NCI-H2196 treated with DMSO at 0.1 percent for 48 hours (cell line): ENCODE data around the gene RAB17.
"Not testable (repeated sequence)": the region's sequence is repeated elsewhere in the genome, so short reads cannot be mapped to it uniquely, and the experiment has no call there.

ENCODE experiments used
- DNase-seq: peaks from one replicate; lab custom pipeline; 2025; ENCODE audit not compliant: unreplicated experiment; lab: John Stamatoyannopoulos, UW

The RAB17 gene

DNA sequence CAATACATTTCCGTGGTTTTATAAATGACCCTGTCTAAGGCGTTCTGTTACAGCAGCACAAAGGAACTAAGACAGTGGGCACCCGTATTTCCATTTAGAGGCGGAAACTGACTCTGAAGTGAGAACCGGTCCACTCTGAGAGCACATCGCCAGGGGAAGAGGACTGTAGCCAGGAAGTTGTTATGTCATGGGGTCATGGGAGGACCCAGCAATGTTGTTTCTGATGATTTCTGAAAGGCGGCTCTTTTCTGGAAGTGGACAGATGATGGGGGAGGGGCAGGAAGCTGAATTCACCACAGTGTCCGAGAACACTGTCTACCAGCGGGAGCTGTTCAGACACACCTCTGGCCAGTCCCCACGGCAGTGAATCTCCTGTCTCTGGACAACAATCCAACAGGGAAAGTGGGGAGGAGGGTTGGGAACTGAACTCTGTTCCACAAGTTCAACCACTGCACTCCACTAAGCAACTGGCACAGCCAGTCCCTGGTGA lies 34.7 kb upstream of the RAB17 start:
- no peak for DNase-seq

DNA sequence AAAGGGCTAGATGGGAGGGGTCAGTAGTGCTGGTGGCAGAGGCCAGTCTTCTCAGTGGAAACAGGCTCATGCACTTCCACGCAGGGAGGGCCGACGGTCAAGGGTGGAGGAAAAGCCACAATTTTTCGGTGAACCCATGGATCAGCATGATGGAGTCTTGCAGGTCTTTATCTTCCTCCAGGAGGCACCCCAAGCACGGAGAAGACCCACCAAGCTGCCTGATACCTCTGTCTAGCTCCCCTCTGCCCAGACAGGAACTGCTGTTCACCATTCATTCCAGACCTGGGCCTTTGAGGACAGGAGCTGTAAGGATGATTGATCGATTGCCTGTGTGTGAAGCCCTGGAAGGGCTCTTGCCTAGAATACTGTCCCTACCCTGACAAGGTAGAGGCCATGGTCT lies 34.0 kb upstream of the RAB17 start:
- DNase-seq, result no peak

DNA sequence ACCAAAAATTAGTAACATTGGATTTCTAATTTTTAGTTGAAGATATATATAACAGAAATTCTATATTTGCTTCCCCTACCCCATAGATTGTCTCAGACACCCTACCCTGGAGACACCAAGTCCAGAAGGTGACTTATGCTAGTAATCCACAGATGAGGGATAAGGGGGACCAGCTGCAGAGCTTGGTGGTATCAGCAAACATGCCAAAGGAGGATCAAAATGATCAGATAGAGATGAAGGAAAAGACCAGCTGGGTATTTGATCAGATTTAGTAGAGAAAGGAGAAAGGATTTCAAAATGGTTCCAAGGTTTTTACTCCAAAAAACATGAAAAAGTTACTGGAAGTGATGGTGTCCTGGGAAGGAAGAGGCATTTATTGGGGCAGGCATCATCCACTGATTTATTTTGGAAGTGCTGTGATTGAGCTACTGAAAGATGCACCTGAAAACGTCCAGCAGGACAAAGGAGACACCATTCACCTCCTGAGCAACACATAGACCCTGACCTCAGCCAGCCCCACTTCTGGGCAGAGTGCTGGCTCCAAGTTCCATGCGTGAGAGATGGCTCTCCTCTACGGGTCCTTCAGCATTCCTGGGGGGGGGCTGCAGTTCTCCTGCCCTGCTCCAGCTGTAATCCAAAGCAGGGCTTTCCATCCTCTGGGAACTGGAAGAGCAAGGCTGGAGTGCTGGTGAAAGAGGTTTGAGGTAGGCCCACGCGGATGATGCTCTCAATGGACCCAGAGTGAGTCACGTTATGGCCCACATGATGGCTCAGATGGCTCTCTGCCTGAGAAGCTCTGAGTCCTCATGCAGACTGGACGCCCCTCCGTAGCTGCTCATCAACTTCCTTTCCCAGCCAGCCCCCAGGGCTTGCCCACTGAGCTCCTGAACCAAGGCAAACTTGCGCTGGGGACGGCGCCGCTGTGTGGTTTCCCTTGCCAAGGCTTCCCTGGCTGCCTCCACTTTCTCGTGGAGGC lies 33.2 kb upstream of the RAB17 start:
- no peak for DNase-seq

DNA sequence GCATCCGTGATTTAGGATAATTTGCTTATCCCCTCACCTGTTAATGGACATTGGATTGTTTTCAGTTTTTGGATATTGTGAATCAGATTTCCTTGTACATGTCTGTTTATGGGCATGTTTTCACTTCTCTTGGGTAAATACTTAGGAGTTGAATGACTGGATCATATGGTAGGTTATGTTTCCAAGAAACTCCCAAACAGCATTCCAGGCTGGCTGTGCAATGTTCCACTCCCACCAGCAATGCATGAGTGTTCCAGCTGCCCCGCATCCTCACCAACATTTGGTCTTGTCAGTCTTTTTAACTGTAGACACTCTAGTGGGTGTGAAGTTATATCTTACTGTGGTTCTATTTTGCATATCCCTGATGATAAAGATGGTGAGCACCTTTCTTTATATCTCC lies 27.9 kb upstream of the RAB17 start:
- no peak for DNase-seq

DNA sequence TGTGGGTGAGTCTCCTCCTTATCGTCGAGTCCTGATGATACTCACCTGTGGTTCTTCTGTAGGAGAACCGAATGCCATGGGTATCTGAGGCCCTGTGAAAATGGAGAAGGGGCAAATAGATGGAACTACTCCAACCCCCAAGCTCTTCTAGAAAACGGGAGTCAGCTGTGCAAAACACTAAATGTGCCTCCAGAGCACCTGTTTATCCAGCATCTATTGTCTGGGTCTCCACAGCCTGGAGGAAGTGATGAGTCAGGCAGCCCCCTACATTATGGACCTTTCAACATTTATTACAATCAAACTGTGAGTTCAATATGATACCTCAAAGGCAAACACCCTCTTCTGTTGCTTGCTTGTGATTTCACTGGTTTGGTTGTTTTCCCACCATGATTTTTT lies 27.1 kb upstream of the RAB17 start:
- no peak for DNase-seq

DNA sequence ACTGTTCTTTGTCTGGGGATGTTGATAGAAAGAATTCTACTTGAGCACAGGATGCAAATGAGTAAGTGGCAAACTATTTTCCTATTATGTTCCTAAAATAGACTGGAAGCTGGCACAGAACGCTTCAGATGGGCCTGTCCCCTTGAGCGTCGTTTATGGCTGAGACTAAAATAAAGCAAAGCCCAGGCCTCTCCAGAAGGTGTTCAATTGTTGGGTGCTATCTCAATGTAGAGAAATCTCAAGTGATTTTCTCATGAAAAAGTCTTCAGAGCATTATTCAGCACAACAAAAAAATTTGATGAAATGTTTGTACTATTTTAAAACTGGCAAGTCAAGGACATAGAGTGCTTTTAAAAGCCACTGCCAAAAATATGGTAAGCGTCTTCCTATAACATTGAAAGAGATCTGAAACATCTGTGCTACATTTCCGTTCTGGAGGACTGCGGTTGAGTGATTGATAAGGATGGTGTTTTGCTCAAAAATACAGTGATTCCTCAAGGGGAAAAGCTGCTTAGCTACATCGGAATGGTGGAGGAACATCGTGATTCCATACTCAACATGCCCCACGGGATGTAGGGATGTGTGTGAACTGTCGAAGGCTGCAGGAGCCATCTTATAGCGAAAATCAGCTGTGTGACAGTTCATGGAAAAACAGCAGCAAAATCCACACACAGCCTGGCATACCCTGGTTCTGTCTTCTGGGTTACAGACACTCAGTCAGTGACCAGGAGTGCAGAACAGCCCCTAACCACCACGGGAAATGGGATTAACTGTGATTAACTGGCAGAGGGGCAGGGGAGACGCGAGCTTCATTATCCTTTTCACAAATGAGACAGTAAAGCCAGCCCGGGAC lies 26.4 kb upstream of the RAB17 start:
- no peak for DNase-seq

DNA sequence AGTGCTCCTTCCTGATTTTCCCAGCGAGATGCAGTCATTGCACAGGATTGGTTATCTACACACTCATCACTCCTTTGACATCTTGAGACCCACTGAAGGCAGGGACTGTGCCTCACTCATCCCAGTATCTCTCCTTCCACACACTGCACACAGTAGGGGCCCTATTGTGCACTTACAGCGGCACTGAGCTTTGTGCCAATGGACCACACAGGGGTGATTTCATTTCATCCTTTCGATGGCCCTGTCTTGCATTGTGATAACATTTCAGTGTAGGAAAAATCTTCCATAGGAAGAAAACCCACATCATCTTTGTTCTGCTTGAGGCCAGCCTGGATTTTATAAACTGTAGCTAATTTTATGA lies 25.8 kb upstream of the RAB17 start:
- DNase-seq, result no peak

DNA sequence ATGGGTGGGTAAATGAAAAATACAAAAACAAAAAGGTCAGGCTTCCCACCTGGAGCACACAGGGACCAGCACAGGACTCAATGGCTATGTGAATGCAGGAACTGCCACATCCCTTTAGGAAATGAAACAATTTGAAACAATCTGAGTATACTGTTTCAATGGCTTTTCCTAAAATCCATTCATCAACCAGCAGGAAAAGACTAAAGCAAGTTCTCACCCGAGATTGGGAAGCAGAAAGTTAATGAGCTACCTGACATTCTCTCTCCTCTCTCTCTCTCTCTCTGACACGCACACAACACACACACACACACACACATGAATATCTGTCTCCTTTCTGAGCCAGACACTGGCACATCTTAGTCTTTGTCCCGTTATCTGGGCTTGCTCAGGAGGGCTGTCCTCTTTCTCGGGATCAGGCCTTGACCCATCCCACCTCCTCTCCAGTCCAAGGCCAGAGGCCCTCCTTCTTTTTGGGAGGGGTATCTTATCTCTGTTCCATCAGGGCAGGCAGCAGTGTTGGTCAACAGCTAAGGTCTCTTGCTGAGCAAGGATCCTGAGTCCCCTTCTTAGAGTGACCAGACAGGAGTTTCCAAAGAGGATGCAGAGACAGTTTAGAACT lies 25.2 kb upstream of the RAB17 start:
- no peak for DNase-seq

DNA sequence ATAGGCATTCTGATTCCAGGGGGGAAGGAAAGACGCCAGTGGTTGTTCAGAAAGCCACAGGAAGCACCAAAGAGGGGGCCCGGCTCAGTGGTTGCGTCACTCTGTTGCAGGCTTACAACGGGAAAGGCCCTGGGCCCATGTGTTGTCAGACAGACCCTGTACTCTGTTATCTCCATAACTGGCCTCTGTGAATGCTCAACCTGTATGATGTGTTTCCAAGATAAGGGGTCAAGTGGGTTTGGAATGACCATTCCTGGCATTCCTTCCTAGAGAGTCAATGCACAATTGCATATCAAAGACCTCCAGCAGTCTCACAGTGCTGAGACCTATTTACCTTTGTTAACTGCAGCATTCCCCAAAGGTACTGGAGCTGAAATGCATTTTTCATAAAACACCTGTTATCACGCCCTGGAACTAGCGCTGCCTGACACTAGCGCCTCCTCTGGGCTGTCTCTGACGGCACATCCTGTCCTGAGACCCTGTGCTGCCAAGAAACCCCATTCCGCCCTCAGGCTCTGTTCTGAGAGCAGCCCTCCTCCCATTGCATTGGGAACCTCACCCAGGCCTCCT lies 23.7 kb upstream of the RAB17 start:
- DNase-seq, result peak; percentile 41

DNA sequence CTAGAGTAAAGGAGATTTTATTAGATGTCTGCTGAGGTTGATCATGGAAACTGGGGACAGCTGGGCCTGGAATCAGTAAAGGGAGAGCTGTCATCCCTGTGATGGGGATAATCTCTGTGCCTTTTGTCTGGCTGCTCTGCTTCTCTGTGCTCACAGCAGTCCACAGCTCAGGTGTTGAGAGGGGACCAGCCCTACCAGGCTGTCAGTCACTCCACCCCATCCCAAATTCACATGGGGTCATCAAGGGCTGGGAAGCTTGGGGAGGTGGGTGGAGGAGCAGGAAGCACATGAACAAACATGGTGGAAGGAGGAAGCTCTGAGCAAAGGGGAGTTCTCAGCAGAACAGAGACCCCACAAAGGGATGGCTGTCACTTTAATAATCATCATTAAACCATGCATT lies 23.1 kb upstream of the RAB17 start:
- no peak for DNase-seq

DNA sequence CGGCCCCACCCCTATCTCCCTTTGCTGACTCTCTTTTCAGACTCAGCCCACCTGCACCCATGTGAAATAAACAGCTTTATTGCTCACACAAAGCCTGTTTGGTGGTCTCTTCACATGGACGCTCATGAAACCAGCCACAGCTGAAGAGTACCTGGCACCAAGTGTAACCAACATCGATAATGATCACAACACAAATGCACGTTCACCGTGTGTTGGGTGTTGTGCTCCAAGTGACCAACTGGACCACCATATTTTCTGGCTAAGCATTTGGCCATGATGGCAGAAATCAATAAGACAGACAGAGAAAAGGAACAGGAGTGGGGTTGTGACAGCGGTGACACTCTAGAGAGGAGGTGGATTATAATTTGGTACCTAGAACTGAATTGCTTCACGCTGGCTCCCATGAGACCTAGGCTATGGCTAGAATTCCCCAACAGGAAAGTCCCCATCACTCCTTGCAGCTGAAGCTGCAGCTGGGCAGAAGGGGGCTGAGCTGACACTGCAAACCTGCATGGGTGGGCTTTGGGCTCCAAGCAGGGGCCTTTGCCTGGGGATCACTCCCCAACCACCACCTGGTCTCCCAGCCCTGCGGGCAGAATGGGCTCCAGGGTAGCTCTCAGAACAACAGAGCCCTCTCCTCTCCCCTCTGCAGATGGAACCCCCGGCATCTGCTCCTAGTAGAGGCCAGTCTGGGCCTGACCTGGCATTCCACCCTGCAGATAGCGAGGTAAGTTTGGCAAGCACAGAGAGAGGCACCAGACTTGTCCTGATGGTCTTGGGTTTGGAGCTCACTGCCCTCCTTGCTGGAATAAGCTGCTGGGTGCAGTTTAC lies 22.2 kb upstream of the RAB17 start:
- no peak for DNase-seq

DNA sequence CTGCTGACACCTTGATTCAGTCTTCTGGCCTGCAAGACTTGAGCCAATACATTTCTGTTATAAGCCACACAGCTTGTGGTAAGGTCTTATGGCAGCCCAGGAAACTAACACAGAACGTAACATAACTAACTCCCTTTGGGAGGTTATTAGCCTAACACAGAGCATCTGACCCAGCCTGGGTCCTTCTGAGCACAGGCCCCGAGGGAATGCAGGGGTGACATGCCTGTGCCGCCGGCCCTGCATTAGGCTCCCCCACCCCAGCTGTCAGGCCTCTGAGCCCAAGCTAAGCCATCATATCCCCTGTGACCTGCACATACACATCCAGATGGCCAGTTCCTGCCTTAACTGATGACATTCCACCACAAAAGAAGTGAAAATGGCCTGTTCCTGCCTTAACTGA lies 16.0 kb upstream of the RAB17 start:
- not testable (repeated sequence) for DNase-seq

DNA sequence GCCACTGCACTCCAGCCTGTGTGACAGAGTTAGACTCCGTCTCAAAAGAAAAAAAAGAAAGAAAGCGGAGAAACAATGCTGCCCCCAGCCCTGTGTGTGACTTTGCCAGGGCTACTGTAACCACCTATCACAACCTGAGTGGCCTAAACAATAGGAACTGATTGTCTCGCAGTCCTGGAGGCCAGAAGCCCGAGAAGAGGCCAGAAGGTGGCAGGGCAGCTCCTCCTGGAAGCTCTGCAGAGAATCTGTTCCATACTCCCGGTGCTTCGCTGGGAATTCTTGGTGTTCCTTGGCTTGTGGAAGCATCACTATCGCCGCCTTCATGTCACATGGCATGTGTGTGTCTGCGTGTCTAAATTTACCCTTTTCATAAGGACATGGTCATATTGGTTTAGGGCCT lies 14.4 kb upstream of the RAB17 start:
- no peak for DNase-seq

DNA sequence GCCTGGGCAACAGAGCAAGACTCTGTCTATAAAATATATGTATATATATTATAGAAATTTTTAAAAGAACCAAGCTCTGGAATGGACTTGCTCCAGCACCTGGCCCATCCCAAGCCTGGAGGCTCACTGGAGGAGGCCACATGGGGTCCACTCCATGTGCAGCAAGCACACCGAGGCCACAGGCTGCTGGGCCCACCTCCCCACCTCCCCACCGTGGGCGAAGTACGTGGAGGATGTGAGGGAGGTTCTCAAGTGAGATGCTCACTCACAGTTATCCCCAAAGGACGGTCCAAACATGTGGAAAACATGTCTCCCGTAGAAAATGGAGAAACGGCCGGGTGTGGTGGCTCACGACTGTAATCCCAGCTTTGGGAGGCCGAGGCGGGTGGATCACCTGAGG lies 13.9 kb upstream of the RAB17 start:
- DNase-seq, result no peak

DNA sequence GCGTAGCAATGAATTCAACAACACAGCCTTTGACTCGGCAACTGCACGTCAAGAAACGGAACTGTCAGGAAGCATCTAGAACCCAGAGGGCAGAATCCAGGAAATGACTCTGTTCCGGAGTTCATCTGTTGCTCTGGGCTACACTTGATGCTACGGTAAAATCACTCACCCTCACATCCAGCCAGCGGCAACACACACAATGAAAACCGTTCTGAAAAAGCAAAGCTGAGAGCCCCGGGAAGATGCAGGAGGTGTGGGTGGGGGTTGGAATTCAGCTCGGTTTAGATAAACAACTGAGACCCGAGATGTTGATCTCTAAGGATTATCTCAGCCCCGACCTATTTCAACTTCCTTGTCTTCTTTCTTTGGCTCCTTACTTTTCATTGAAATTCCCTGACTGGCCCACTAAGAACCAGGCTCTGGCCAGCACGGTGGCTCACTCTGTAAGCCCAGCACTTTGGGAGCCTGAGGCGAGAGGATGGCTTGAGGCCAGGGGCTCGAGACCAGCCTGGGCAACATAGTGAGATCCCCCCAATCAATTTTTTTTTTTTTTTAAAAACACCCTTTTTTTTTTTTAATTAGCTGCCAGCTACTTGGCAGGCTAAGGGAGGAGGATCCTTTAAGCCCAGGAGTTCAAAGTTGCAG lies 13.3 kb upstream of the RAB17 start:
- DNase-seq, result no peak

DNA sequence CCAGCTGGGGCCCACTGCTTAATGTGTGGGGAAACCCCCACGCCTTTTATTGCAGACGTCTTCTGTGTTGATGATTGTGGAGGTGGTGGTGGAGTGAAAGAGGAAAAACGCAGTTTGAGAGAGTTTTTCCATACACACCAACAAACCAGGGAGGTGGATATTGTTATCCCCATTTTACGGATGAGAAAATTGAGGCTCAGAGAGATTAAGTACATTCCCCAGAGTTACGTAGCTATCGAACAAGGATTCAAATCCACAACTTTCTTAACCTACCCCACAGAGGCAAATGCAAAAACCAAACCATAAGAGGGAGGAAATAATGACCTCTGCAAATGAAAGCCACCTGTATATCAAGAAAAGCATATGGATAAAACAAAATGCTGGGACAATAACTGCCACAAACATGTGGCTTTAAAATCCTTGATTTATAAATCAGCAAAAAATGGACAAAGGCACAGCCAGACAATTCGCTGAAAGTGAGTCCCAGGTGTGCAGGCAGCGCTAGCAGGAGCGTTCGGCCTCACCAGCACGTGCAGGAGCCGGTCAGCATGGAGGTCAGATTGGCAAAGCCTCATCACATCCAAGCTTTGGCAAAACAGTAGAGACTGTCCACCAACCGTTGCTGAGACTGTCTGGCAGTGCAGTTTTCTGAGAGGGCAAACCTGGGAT lies 12.6 kb upstream of the RAB17 start:
- DNase-seq, result no peak

DNA sequence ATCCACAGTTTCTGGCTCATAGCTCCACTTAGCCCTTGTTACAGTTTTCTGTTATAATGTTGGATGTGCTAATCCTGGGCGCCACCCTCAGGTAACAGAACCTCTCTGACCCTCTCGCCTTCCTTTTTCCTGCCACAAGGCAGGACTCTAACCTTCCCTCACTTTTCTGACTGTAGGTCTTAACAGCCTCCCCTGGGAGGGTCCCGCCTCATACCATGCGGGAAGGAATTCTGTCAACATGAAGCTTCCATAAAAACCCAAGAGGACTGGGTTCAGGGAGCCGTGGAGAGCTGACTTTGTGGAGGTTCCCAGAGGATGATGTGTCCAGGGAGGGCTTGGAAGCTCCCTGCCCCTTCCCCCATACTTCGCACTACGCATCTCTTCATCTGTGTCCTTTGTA lies 11.9 kb upstream of the RAB17 start:
- DNase-seq, result no peak

DNA sequence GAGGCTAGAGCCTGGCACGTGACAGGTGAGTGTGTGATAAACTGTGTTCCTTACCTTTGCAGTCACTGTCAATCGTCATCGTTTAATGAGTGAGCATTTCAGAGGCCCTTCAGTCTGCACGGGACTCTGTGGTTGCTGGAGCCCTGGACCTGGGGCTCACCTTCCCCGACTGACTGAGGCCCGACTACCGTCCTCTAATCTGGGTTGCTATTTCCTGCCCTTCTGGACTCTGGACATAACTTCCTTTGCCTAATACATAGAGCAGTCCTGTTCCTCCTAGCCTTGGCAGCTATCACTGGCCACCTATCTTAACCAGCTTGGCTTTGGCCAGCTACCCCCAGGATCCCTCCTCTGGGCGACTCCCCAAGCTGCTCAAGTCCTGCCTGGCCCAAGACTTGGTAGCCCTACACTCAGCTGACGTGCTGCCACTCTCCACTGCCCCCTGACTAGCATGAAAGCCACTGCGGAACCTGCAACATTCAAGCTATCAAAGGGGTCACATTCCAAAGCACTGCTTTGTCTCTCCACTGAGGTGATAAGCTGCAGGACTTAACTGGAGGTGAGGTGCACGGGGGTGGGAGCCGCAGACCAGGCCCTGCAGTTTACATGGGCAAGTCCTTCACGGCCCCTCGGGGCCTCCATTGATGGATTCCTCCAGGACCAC lies 11.1 kb upstream of the RAB17 start:
- DNase-seq, result no peak
